Esophagus muscularis mucosa (tissue), 3 donors: ENCODE measurements around the gene FAM149A.

Source experiments
- CTCF ChIP-seq, 3 experiments: fragments of 200-600 bp in 2 of 3; fragments of 450-650 bp in 1 of 3; sonication (generic) in 2 of 3; IDR thresholded peaks; one replicate each; pipeline ENCODE4 v1.5.1; 2017 to 2019; ENCODE audit warnings: antibody characterized with exemption in 3 of 3, mild to moderate bottlenecking in 2 of 3, moderate library complexity in 1 of 3
- POLR2A ChIP-seq: fragments of 450-650 bp; IDR thresholded peaks from one replicate; pipeline ENCODE4 v1.6.1; 2017; ENCODE audit warnings: antibody characterized with exemption, moderate library complexity, mild to moderate bottlenecking, low read depth

- TF ChIP-seq POLR2A (no peak), CTCF (IDR thresholded peaks at IDR 0.05) (no peak)
Observed at GRCh38 chr4:186148336-186148975, 44.0 kb downstream of the FAM149A start.
